K562 (cell line): ENCODE measurements around the gene GIPR. TPM values are rescaled to one million over a fixed set of nuclear protein-coding genes. Genes with fewer than 3 reads are reported as not detected.

Experiments used
- ARID4B ChIP-seq: sonication (generic); formaldehyde crosslinking; IDR thresholded peaks from 2 replicates; pipeline ENCODE4 v1.8.0; 2022; ENCODE audit warnings: mild to moderate bottlenecking, missing genetic modification reagents
- BCL6 ChIP-seq: fragments of 250-450 bp; sonication (Bioruptor Pico); IDR thresholded peaks from 2 replicates; pipeline ENCODE4 v1.4.0; 2020
- FOS ChIP-seq: IDR thresholded peaks from 3 replicates; pipeline ENCODE4 v1.6.1; 2011; ENCODE audit not compliant: insufficient read length; ENCODE audit errors: extremely low read depth
- GABPA ChIP-seq: fragments of 200-800 bp; sonication (Bioruptor generic); conservative IDR thresholded peaks from 2 replicates; pipeline ENCODE4 v1.6.1; 2016; ENCODE audit warnings: low read depth, missing genetic modification characterization, missing compliant biosample characterization
- GABPB1 ChIP-seq: sonication (generic); formaldehyde crosslinking; IDR thresholded peaks from 2 replicates; pipeline ENCODE4 v1.8.0; 2022; ENCODE audit warnings: mild to moderate bottlenecking, missing genetic modification reagents
- KLF13 ChIP-seq: fragments of 450-650 bp; IDR thresholded peaks from 2 replicates; pipeline ENCODE4 v1.6.1; 2016; ENCODE audit warnings: missing genetic modification characterization, low read depth, mild to moderate bottlenecking, missing compliant biosample characterization, moderate library complexity, borderline replicate concordance
- NCOA4 ChIP-seq: fragments of 450-650 bp; IDR thresholded peaks from 2 replicates; pipeline ENCODE4 v1.6.1; 2018; ENCODE audit warnings: mild to moderate bottlenecking; ENCODE audit not compliant: partially characterized antibody
- OTX1 ChIP-seq: fragments of 450-650 bp; formaldehyde crosslinking; IDR thresholded peaks from 2 replicates; pipeline ENCODE4 v1.4.0; 2022; ENCODE audit warnings: mild to moderate bottlenecking
- RBM17 ChIP-seq: fragments of 200-400 bp; formaldehyde crosslinking; IDR thresholded peaks from 2 replicates; pipeline ENCODE4 v1.6.1; 2017; ENCODE audit warnings: low read depth, mild to moderate bottlenecking, low read length, borderline replicate concordance
- SOX6 ChIP-seq: fragments of 450-650 bp; IDR thresholded peaks from 2 replicates; pipeline ENCODE4 v1.6.1; 2014; ENCODE audit warnings: mild to moderate bottlenecking
- TBP ChIP-seq: optimal IDR thresholded peaks from 2 replicates; pipeline ENCODE3; 2011; ENCODE audit warnings: low read depth, low read length, improper control_type of control experiment
- ZNF586 ChIP-seq: fragments of 450-650 bp; formaldehyde crosslinking; conservative IDR thresholded peaks from 2 replicates; pipeline ENCODE4 v1.4.0; 2020; ENCODE audit warnings: mild to moderate bottlenecking, moderate library complexity
- polyA plus RNA-seq, 8 experiments: library from polyadenylated mRNA; depleted of rRNA in 4 of 8; stranded (reverse) in 5 of 8; unstranded in 3 of 8; fragments of >200 nt; fragmentation: Nextera tagmentation in 2 of 8; fragmentation: Illumina TruSeq in 1 of 8; extraction: Ambion mirVana in 2 of 8; extraction: Trizol in 1 of 8; gene quantifications; 2 replicates each; pipeline versions ENCODE4 v1.2.1 to v1.2.3, GENCODE V29; 2011 to 2014; ENCODE audit warnings: inconsistent platforms in 1 of 8, missing spikeins in 1 of 8
- total RNA-seq, 7 experiments: library from RNA; depleted of rRNA in 6 of 7; stranded (reverse); fragments of >200 nt in 6 of 7; fragmentation: Illumina TruSeq in 2 of 7; extraction: Trizol in 2 of 7; gene quantifications; 2 replicates each; pipeline versions ENCODE4 v1.2.1 to v1.2.3, GENCODE V29; 2011 to 2021; ENCODE audit warnings: low replicate concordance in 1 of 7
- TF ChIP-seq, protein P1 (sequence below), 2 experiments: IDR thresholded peaks in 1 of 2; conservative IDR thresholded peaks in 1 of 2; 2 replicates each; pipeline ENCODE4 v1.6.1; 2016; ENCODE audit warnings: low read depth in 2 of 2, mild to moderate bottlenecking in 1 of 2, missing compliant biosample characterization in 1 of 2, missing genetic modification characterization in 1 of 2, moderate library complexity in 1 of 2
- TF ChIP-seq, protein P2 (sequence below): fragments of 450-650 bp; IDR thresholded peaks from 2 replicates; pipeline ENCODE4 v1.6.1; 2016; ENCODE audit warnings: antibody characterized with exemption

The GIPR gene
- total and polyA plus RNA-seq, 9 of the 15 experiments (the other 6 are each of a cell fraction or from before 2014, with no cell fraction given), result 2.2 to 26.8 (median 12.7) TPM

DNA sequence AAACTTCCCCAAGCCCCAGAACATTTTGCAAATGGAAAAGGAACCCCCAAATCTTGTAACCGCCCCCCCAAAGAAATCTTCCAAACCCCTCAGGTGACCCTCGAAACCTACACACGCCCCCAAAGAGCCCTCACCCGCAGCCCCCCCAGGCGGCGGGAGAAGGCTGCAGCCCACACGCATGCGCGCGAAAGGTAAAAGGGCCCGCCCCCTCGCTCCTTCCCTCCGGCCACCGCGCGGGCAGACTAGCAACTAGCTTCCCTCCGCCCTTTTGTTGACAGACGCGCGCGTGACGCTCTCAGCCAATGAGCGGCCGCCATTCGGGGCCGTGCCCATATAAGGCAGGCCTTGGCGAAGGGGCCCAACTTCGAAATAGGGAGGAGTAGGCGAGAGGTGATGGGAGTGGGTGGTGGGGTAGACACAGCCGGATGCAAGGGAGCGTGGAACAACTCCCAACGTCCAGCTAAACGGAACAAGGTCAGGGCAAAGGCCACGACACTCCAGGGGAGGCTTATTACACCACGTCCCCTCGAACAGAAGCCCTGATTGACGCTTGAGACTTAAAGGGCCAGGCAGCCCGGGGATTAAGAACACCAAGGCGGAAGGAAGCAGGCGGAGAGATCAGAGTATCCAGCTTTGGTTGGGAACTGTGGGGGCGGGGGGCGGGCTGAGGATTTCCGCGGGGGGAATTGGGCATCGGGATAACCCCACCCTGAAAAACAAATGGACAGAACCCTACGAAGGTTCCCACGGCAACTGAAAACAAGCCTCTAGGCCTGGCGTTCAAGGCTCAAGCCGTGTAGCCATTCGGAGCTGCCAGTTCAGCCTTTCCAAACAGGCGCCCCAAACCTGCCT, 49.3 kb downstream of the GIPR start (continued):
- TF ChIP-seq, protein P1, sequence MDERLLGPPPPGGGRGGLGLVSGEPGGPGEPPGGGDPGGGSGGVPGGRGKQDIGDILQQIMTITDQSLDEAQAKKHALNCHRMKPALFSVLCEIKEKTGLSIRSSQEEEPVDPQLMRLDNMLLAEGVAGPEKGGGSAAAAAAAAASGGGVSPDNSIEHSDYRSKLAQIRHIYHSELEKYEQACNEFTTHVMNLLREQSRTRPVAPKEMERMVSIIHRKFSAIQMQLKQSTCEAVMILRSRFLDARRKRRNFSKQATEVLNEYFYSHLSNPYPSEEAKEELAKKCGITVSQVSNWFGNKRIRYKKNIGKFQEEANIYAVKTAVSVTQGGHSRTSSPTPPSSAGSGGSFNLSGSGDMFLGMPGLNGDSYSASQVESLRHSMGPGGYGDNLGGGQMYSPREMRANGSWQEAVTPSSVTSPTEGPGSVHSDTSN (CRISPR knock-in tag; IDR thresholded peaks at IDR 0.05; ENCODE audit: low read depth), result peak; percentile 92
- TF ChIP-seq, protein P1 (tag; conservative IDR thresholded peaks at IDR 0.05; ENCODE audit: low read depth), result peak; percentile 96
- TF ChIP-seq, protein P2, sequence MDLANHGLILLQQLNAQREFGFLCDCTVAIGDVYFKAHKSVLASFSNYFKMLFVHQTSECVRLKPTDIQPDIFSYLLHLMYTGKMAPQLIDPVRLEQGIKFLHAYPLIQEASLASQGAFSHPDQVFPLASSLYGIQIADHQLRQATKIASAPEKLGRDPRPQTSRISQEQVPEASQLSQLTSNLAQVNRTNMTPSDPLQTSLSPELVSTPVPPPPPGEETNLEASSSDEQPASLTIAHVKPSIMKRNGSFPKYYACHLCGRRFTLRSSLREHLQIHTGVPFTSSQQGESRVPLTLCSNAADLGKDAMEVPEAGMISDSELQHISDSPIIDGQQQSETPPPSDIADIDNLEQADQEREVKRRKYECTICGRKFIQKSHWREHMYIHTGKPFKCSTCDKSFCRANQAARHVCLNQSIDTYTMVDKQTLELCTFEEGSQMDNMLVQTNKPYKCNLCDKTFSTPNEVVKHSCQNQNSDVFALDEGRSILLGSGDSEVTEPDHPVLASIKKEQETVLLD, result peak; percentile 96
- no peak for TF ChIP-seq NCOA4
- peak; percentile 59 for TF ChIP-seq GABPA (tag)
- peak; percentile 72 for TF ChIP-seq GABPB1 (CRISPR knock-in tag)
- no peak; the same call in 1 of the 2 replicates for TF ChIP-seq ZNF586 (CRISPR knock-in tag)
- TF ChIP-seq ARID4B (CRISPR knock-in tag), result no peak; the same call in 1 of the 2 replicates
- TF ChIP-seq BCL6, result no peak
- TF ChIP-seq OTX1 (CRISPR knock-in tag), result no peak
- peak; percentile 83 for TF ChIP-seq SOX6
- peak; percentile 70 for TF ChIP-seq KLF13
- TF ChIP-seq FOS, result peak; percentile 90
- TF ChIP-seq TBP, result peak; percentile 52
- no peak for TF ChIP-seq RBM17
